ENCODE data around the gene ZNF784.
A peak's percentile ranks its signal among the peaks of the same experiment; 100 is the strongest.

ZNF784 gene

GRCh38 chr19:55599842-55600661, 24.3 kb downstream of the ZNF784 start, which contains the start of gene ZNF524:
Gene ZNF524, plus strand, starts transcription at chr19:55600288. Its CDS starts 1,825 bp downstream, at chr19:55602113.
- H3K4me3 ChIP-seq (ENCODE audit: low read length) = peak within 1 kb of the TSS; percentile 100
- H3K9ac ChIP-seq (ENCODE audit: low read length) = peak within 1 kb of the TSS; percentile 91
- H3K9me3 ChIP-seq (ENCODE audit: control insufficient read depth, low read length) = no peaks in the 10 kb centered on the region
- no peaks in the 10 kb centered on the region for H3K27me3 ChIP-seq (ENCODE audit: control insufficient read depth, insufficient read depth, low read length)
- peaks cover 17% of the 10 kb centered on the region for H3K4me1 ChIP-seq (ENCODE audit: control insufficient read depth, insufficient read depth, low read length)
- H3K36me3 ChIP-seq (ENCODE audit: control insufficient read depth, insufficient read depth, low read length) = no peaks in the 10 kb centered on the region

GRCh38 chr19:55599468-55599841, 24.9 kb downstream of the ZNF784 start, which contains the start of gene FIZ1:
Gene FIZ1, minus strand, starts transcription at chr19:55599517. Its CDS starts 1,652 bp downstream, at chr19:55597865.
- Histone ChIP-seq H3K27me3 (ENCODE audit: control insufficient read depth, insufficient read depth, low read length) (no peaks in the 10 kb centered on the region), H3K4me3 (ENCODE audit: low read length) (peak within 1 kb of the TSS; percentile 100), H3K36me3 (ENCODE audit: control insufficient read depth, insufficient read depth, low read length) (no peaks in the 10 kb centered on the region), H3K4me1 (ENCODE audit: control insufficient read depth, insufficient read depth, low read length) (peaks cover 17% of the 10 kb centered on the region), H3K9ac (ENCODE audit: low read length) (peak within 1 kb of the TSS; percentile 91), H3K9me3 (ENCODE audit: control insufficient read depth, low read length) (no peaks in the 10 kb centered on the region)

- H3K36me3 ChIP-seq (ENCODE audit: control insufficient read depth, insufficient read depth, low read length) = no peaks in the 10 kb centered on the region
- H3K27me3 ChIP-seq (ENCODE audit: control insufficient read depth, insufficient read depth, low read length) = no peaks in the 10 kb centered on the region
- peaks cover 16% of the 10 kb centered on the region for H3K4me1 ChIP-seq (ENCODE audit: control insufficient read depth, insufficient read depth, low read length)
- peak overlapping the region; percentile 91 for H3K9ac ChIP-seq (ENCODE audit: low read length)
- H3K4me3 ChIP-seq (ENCODE audit: low read length) = peak overlapping the region; percentile 100
- H3K9me3 ChIP-seq (ENCODE audit: control insufficient read depth, low read length) = no peaks in the 10 kb centered on the region
Observed at GRCh38 chr19:55598719-55599467, 25.5 kb downstream of the ZNF784 start.

GRCh38 chr19:55598034-55598433, 26.3 kb downstream of the ZNF784 start:
- Histone ChIP-seq H3K9ac (ENCODE audit: low read length) (no peak overlapping the region), H3K4me1 (ENCODE audit: control insufficient read depth, insufficient read depth, low read length) (peaks cover 10% of the 10 kb centered on the region), H3K9me3 (ENCODE audit: control insufficient read depth, low read length) (no peaks in the 10 kb centered on the region), H3K4me3 (ENCODE audit: low read length) (no peak overlapping the region), H3K36me3 (ENCODE audit: control insufficient read depth, insufficient read depth, low read length) (no peaks in the 10 kb centered on the region), H3K27me3 (ENCODE audit: control insufficient read depth, insufficient read depth, low read length) (no peaks in the 10 kb centered on the region)

- H3K4me3 ChIP-seq (ENCODE audit: low read length) = no peak overlapping the region
- H3K9me3 ChIP-seq (ENCODE audit: control insufficient read depth, low read length) = no peaks in the 10 kb centered on the region
- H3K27me3 ChIP-seq (ENCODE audit: control insufficient read depth, insufficient read depth, low read length) = no peaks in the 10 kb centered on the region
- no peak overlapping the region for H3K9ac ChIP-seq (ENCODE audit: low read length)
- H3K36me3 ChIP-seq (ENCODE audit: control insufficient read depth, insufficient read depth, low read length) = no peaks in the 10 kb centered on the region
- H3K4me1 ChIP-seq (ENCODE audit: control insufficient read depth, insufficient read depth, low read length) = peaks cover 10% of the 10 kb centered on the region
Observed at GRCh38 chr19:55597501-55597921, 26.9 kb downstream of the ZNF784 start.

- H3K9ac ChIP-seq (ENCODE audit: low read length) = no peak overlapping the region
- H3K9me3 ChIP-seq (ENCODE audit: control insufficient read depth, low read length) = no peaks in the 10 kb centered on the region
- H3K36me3 ChIP-seq (ENCODE audit: control insufficient read depth, insufficient read depth, low read length) = no peaks in the 10 kb centered on the region
- H3K4me1 ChIP-seq (ENCODE audit: control insufficient read depth, insufficient read depth, low read length) = peaks cover 8% of the 10 kb centered on the region
- H3K4me3 ChIP-seq (ENCODE audit: low read length) = no peak overlapping the region
- H3K27me3 ChIP-seq (ENCODE audit: control insufficient read depth, insufficient read depth, low read length) = no peaks in the 10 kb centered on the region
Observed at GRCh38 chr19:55596304-55596703, 28.1 kb downstream of the ZNF784 start.

- H3K27me3 ChIP-seq (ENCODE audit: control insufficient read depth, insufficient read depth, low read length) = no peaks in the 10 kb centered on the region
- H3K9me3 ChIP-seq (ENCODE audit: control insufficient read depth, low read length) = no peaks in the 10 kb centered on the region
- no peaks in the 10 kb centered on the region for H3K36me3 ChIP-seq (ENCODE audit: control insufficient read depth, insufficient read depth, low read length)
- no peak overlapping the region for H3K4me3 ChIP-seq (ENCODE audit: low read length)
- no peaks in the 10 kb centered on the region for H3K4me1 ChIP-seq (ENCODE audit: control insufficient read depth, insufficient read depth, low read length)
- H3K9ac ChIP-seq (ENCODE audit: low read length) = no peak overlapping the region
Observed at GRCh38 chr19:55594996-55595545, 29.3 kb downstream of the ZNF784 start.

GRCh38 chr19:55593096-55593772, 31.1 kb downstream of the ZNF784 start:
- H3K4me3 ChIP-seq (ENCODE audit: low read length) = no peak overlapping the region
- H3K9ac ChIP-seq (ENCODE audit: low read length) = no peak overlapping the region
- no peaks in the 10 kb centered on the region for H3K9me3 ChIP-seq (ENCODE audit: control insufficient read depth, low read length)
- no peaks in the 10 kb centered on the region for H3K27me3 ChIP-seq (ENCODE audit: control insufficient read depth, insufficient read depth, low read length)
- H3K36me3 ChIP-seq (ENCODE audit: control insufficient read depth, insufficient read depth, low read length) = no peaks in the 10 kb centered on the region
- no peaks in the 10 kb centered on the region for H3K4me1 ChIP-seq (ENCODE audit: control insufficient read depth, insufficient read depth, low read length)

- H3K27me3 ChIP-seq (ENCODE audit: control insufficient read depth, insufficient read depth, low read length) = no peaks in the 10 kb centered on the region
- H3K4me3 ChIP-seq (ENCODE audit: low read length) = no peak overlapping the region
- no peaks in the 10 kb centered on the region for H3K9me3 ChIP-seq (ENCODE audit: control insufficient read depth, low read length)
- no peaks in the 10 kb centered on the region for H3K36me3 ChIP-seq (ENCODE audit: control insufficient read depth, insufficient read depth, low read length)
- no peak overlapping the region for H3K9ac ChIP-seq (ENCODE audit: low read length)
- H3K4me1 ChIP-seq (ENCODE audit: control insufficient read depth, insufficient read depth, low read length) = no peaks in the 10 kb centered on the region
Observed at GRCh38 chr19:55592391-55593090, 31.8 kb downstream of the ZNF784 start.

- Histone ChIP-seq H3K4me3 (ENCODE audit: low read length) (no peak overlapping the region), H3K27me3 (ENCODE audit: control insufficient read depth, insufficient read depth, low read length) (no peaks in the 10 kb centered on the region), H3K9me3 (ENCODE audit: control insufficient read depth, low read length) (no peaks in the 10 kb centered on the region), H3K36me3 (ENCODE audit: control insufficient read depth, insufficient read depth, low read length) (no peaks in the 10 kb centered on the region), H3K9ac (ENCODE audit: low read length) (no peak overlapping the region), H3K4me1 (ENCODE audit: control insufficient read depth, insufficient read depth, low read length) (peaks cover 4% of the 10 kb centered on the region)
Observed at GRCh38 chr19:55591555-55591954, 32.8 kb downstream of the ZNF784 start.

GRCh38 chr19:55590617-55591016, 33.7 kb downstream of the ZNF784 start:
- H3K4me3 ChIP-seq (ENCODE audit: low read length) = peak overlapping the region; percentile 12
- H3K36me3 ChIP-seq (ENCODE audit: control insufficient read depth, insufficient read depth, low read length) = no peaks in the 10 kb centered on the region
- no peaks in the 10 kb centered on the region for H3K9me3 ChIP-seq (ENCODE audit: control insufficient read depth, low read length)
- H3K4me1 ChIP-seq (ENCODE audit: control insufficient read depth, insufficient read depth, low read length) = peaks cover 11% of the 10 kb centered on the region
- no peak overlapping the region for H3K9ac ChIP-seq (ENCODE audit: low read length)
- H3K27me3 ChIP-seq (ENCODE audit: control insufficient read depth, insufficient read depth, low read length) = no peaks in the 10 kb centered on the region
